Spleen (tissue), 7 donors: ENCODE data around the gene TMIE.

Source experiments
- POLR2A ChIP-seq, 3 donors: fragments of 450-650 bp; IDR thresholded peaks; one replicate each; pipeline ENCODE4 v1.5.1; 2017; ENCODE audit warnings: antibody characterized with exemption in 3 of 3, mild to moderate bottlenecking in 1 of 3
- TF ChIP-seq, protein P1 (sequence below), 11 experiments: fragments of 200-600 bp in 7 of 11; fragments of 450-650 bp in 4 of 11; sonication (generic) in 4 of 11; IDR thresholded peaks in 8 of 11; conservative IDR thresholded peaks in 3 of 11; 1 replicate in 7 of 11; 2 replicates in 4 of 11; pipeline versions ENCODE4 v1.4.0 to v1.8.0; 2016 to 2021; ENCODE audit warnings: antibody characterized with exemption in 11 of 11, inconsistent platforms in 4 of 11, mild to moderate bottlenecking in 1 of 11
- donor health status: DM: no; HTN: no; CAD: no; lungs with moderate emphysema.
- donor health status: DM: no; HTN: no; CAD: no.
- donor health status: DM: no; HTN: no; CAD: no.

DNA sequence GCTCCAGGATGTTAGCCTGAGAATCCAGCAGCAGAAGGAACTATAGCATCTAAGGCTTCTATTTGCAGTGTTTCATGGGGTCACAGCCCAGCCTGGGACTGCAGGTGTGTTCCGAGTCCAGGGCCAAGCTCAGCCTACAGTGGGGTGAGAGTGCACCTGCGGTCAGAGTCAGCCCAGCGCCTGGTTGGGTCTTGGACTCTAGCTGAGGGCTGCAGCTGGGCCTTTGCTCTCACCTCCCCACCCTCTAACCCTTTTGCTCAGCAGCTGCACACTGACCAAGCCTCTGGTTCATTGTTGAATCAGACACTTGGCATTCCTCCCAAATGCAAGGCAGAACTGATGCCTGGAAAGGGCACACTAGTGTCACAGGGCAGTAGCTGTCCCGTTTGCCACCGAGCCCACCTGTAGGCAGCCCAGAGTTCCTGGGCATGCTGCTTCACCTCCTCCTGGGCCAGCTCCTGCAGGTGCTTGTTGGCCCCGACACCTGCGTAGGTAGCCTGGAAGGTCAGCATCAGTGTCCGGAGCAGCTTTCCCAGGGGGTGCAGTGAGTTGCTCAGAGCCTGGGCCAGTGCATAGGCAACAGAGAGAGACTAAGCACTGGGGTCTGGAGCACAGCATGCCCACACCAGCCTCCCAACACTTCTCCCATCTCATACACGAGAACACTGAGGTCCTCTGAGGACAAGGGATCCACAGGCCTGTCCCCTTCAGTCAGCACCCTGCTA, 25.2 kb upstream of the TMIE start:
- TF ChIP-seq, protein P1, sequence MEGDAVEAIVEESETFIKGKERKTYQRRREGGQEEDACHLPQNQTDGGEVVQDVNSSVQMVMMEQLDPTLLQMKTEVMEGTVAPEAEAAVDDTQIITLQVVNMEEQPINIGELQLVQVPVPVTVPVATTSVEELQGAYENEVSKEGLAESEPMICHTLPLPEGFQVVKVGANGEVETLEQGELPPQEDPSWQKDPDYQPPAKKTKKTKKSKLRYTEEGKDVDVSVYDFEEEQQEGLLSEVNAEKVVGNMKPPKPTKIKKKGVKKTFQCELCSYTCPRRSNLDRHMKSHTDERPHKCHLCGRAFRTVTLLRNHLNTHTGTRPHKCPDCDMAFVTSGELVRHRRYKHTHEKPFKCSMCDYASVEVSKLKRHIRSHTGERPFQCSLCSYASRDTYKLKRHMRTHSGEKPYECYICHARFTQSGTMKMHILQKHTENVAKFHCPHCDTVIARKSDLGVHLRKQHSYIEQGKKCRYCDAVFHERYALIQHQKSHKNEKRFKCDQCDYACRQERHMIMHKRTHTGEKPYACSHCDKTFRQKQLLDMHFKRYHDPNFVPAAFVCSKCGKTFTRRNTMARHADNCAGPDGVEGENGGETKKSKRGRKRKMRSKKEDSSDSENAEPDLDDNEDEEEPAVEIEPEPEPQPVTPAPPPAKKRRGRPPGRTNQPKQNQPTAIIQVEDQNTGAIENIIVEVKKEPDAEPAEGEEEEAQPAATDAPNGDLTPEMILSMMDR (IDR thresholded peaks at IDR 0.05 in 8 of 11, conservative IDR thresholded peaks at IDR 0.05 in 3 of 11): no peak
- no peak for TF ChIP-seq POLR2A (IDR thresholded peaks at IDR 0.05)
